ENCODE results near the gene LAMC1. TPM values are rescaled to one million over a fixed set of nuclear protein-coding genes. Genes with fewer than 3 reads are reported as not detected.
"Not testable (repeated sequence)": the region's sequence is repeated elsewhere in the genome, so short reads cannot be mapped to it uniquely, and the experiment has no call there.

Gene LAMC1
- total RNA-seq, 2 experiments from 2014 or later = not detected

DNA sequence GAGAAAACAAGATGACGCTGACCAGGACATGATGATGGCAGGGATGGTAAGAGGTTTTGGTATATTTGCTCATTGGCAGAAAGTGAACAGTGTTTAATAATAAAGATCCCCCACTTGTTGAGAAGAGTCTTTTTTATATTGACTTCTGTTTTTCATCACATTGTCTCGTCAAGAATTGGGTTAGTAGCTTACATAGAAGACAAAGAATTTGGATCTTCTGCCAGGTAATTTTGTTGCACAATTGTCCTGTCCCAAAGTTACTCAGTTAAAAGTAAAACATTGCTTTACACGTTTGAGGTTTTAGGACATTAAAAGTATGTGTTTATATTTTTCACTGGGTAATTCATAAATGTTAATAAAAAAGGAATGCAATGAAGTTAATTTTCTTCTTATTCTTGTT, 114.6 kb downstream of the LAMC1 start:
- ChIA-PET POLR2A (no interaction called here), CTCF (no interaction called here)
- H3K9me3 Mint-ChIP-seq (ENCODE audit: insufficient read depth) = no peaks in the 10 kb centered on the region
- ATAC-seq = no peak
- H3K27ac Mint-ChIP-seq = no peak overlapping the region
- peaks cover 7% of the 10 kb centered on the region for H3K27me3 Mint-ChIP-seq (ENCODE audit: low read depth)
- DNase-seq = no peak
- no peak overlapping the region for H3K4me3 Mint-ChIP-seq
- no peaks in the 10 kb centered on the region for H3K36me3 Mint-ChIP-seq (ENCODE audit: low read depth)
- H3K4me1 Mint-ChIP-seq (ENCODE audit: low read depth) = no peaks in the 10 kb centered on the region

- no peaks in the 10 kb centered on the region for H3K4me1 Mint-ChIP-seq (ENCODE audit: low read depth)
- no peaks in the 10 kb centered on the region for H3K9me3 Mint-ChIP-seq (ENCODE audit: insufficient read depth)
- H3K4me3 Mint-ChIP-seq = no peak overlapping the region
- H3K27me3 Mint-ChIP-seq (ENCODE audit: low read depth) = peaks cover 6% of the 10 kb centered on the region
- no peak overlapping the region for H3K27ac Mint-ChIP-seq
- no peaks in the 10 kb centered on the region for H3K36me3 Mint-ChIP-seq (ENCODE audit: low read depth)
- ATAC-seq (no peak), DNase-seq (no peak)
- ChIA-PET CTCF (no interaction called here), POLR2A (no interaction called here)
Observed at GRCh38 chr1:183138301-183138700, 115.1 kb downstream of the LAMC1 start.

DNA sequence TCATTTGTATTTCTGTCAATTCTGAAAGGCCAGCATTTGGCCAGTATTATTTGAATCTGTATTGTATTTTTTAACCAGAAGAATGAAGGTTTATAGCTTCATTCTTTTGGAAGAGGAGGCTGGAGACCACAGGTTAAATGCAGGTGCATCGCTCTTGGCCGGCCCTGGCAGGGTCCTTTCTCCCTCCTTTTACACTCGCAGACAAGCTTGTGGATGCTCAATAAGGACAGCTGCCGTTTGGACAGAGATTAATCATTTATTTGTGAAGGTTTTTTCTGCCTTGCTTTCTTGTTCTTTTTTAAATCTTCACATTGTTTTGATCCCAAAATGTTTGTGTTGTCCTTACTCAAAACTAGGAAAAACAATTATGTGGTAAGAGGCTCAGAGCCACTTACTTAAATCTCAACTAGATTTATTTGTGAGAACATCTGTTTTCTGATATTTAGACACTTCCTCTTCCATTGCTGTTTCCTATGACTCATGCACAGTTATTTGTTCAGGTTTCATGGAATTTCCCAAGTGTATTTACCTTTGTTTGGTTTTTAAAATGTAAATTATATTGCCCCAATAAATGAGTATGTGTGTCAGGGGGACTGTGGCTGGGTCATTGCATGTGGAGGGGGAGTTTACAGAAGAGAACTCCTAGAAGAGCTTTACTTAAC, 116.2 kb downstream of the LAMC1 start:
- H3K27me3 Mint-ChIP-seq (ENCODE audit: low read depth) = peaks cover 7% of the 10 kb centered on the region
- DNase-seq (no peak), ATAC-seq (no peak)
- ChIA-PET CTCF (no interaction called here), POLR2A (no interaction called here)
- H3K9me3 Mint-ChIP-seq (ENCODE audit: insufficient read depth) = no peaks in the 10 kb centered on the region
- H3K4me1 Mint-ChIP-seq (ENCODE audit: low read depth) = peaks cover 4% of the 10 kb centered on the region
- H3K27ac Mint-ChIP-seq = no peak overlapping the region
- H3K36me3 Mint-ChIP-seq (ENCODE audit: low read depth) = no peaks in the 10 kb centered on the region
- no peak overlapping the region for H3K4me3 Mint-ChIP-seq

GRCh38 chr1:183140633-183141032, 117.4 kb downstream of the LAMC1 start:
- no peak for DNase-seq
- no peaks in the 10 kb centered on the region for H3K36me3 Mint-ChIP-seq (ENCODE audit: low read depth)
- H3K4me3 Mint-ChIP-seq = no peak overlapping the region
- no peaks in the 10 kb centered on the region for H3K9me3 Mint-ChIP-seq (ENCODE audit: insufficient read depth)
- peaks cover 7% of the 10 kb centered on the region for H3K27me3 Mint-ChIP-seq (ENCODE audit: low read depth)
- no peak overlapping the region for H3K27ac Mint-ChIP-seq
- no peak for ATAC-seq
- ChIA-PET POLR2A (no interaction called here), CTCF (no interaction called here)
- H3K4me1 Mint-ChIP-seq (ENCODE audit: low read depth) = peaks cover 9% of the 10 kb centered on the region

DNA sequence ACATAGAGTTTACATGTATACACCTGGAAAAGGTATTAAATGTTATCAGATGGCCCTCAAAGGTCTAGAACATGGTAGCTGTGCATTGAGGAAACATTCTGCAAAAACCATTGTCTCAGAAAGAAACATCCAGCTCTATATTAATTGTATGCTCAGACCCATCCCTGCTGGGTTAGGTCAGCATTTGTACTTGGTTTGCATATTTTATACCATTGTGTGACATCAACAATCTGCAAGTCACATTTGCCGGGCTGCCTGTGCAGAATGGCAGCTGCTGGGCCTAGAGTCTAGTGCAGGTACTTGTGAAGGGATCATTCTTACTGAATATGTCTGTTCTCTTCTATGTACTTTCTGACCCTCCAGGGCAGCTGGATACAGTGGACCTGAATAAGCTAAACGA, 119.0 kb downstream of the LAMC1 start:
- Mint-ChIP-seq H3K4me1 (ENCODE audit: low read depth) (peaks cover 9% of the 10 kb centered on the region), H3K9me3 (ENCODE audit: insufficient read depth) (no peaks in the 10 kb centered on the region), H3K36me3 (ENCODE audit: low read depth) (no peaks in the 10 kb centered on the region), H3K4me3 (no peak overlapping the region), H3K27ac (no peak overlapping the region), H3K27me3 (ENCODE audit: low read depth) (peaks cover 7% of the 10 kb centered on the region)
- DNase-seq (no peak), ATAC-seq (no peak)
- CTCF ChIA-PET = no interaction called here
- POLR2A ChIA-PET = no interaction called here

DNA sequence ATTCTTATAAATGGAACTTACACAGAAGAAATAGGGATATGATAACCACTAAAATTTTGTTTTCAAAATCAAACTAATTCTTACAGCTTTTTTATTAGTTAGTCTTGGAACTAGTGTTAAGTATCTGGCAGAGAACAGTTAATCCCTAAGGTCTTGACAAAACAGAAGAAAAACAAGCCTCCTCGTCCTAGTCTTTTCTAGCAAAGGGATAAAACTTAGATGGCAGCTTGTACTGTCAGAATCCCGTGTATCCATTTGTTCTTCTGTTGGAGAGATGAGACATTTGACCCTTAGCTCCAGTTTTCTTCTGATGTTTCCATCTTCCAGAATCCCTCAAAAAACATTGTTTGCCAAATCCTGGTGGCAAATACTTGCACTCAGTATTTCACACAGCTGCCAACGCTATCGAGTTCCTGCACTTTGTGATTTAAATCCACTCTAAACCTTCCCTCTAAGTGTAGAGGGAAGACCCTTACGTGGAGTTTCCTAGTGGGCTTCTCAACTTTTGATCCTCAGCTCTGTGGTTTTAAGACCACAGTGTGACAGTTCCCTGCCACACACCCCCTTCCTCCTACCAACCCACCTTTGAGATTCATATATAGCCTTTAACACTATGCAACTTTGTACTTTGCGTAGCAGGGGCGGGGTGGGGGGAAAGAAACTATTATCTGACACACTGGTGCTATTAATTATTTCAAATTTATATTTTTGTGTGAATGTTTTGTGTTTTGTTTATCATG, 120.5 kb downstream of the LAMC1 start:
- peaks cover 9% of the 10 kb centered on the region for H3K4me1 Mint-ChIP-seq (ENCODE audit: low read depth)
- DNase-seq = no peak
- no peak for ATAC-seq
- no peak overlapping the region for H3K27ac Mint-ChIP-seq
- no peak overlapping the region for H3K4me3 Mint-ChIP-seq
- POLR2A ChIA-PET = no interaction called here
- H3K27me3 Mint-ChIP-seq (ENCODE audit: low read depth) = peaks cover 6% of the 10 kb centered on the region
- CTCF ChIA-PET = no interaction called here
- H3K9me3 Mint-ChIP-seq (ENCODE audit: insufficient read depth) = no peaks in the 10 kb centered on the region
- H3K36me3 Mint-ChIP-seq (ENCODE audit: low read depth) = no peaks in the 10 kb centered on the region

GRCh38 chr1:183144752-183145151, 121.5 kb downstream of the LAMC1 start:
- POLR2A ChIA-PET = interaction anchor here (0.6 kb wide), 1 partner anchor 17 kb away, joined by 3 read pairs; no protein-coding TSS in a partner anchor
- H3K4me3 Mint-ChIP-seq = no peak overlapping the region
- peaks cover 9% of the 10 kb centered on the region for H3K4me1 Mint-ChIP-seq (ENCODE audit: low read depth)
- no peak overlapping the region for H3K27ac Mint-ChIP-seq
- H3K27me3 Mint-ChIP-seq (ENCODE audit: low read depth) = peaks cover 6% of the 10 kb centered on the region
- DNase-seq (no peak), ATAC-seq (no peak)
- CTCF ChIA-PET = interaction anchor here (1.0 kb wide), 1 partner anchor 10 kb away, joined by 3 read pairs; no protein-coding TSS in a partner anchor
- no peaks in the 10 kb centered on the region for H3K9me3 Mint-ChIP-seq (ENCODE audit: insufficient read depth)
- no peaks in the 10 kb centered on the region for H3K36me3 Mint-ChIP-seq (ENCODE audit: low read depth)

GRCh38 chr1:183147735-183148134, 124.5 kb downstream of the LAMC1 start:
- H3K4me1 Mint-ChIP-seq (ENCODE audit: low read depth) = peaks cover 9% of the 10 kb centered on the region
- H3K27me3 Mint-ChIP-seq (ENCODE audit: low read depth) = peaks cover 7% of the 10 kb centered on the region
- H3K27ac Mint-ChIP-seq = no peak overlapping the region
- ChIA-PET POLR2A (no interaction called here), CTCF (no interaction called here)
- H3K4me3 Mint-ChIP-seq = no peak overlapping the region
- ATAC-seq (no peak), DNase-seq (no peak)
- no peaks in the 10 kb centered on the region for H3K9me3 Mint-ChIP-seq (ENCODE audit: insufficient read depth)
- H3K36me3 Mint-ChIP-seq (ENCODE audit: low read depth) = no peaks in the 10 kb centered on the region

- no peak overlapping the region for H3K4me3 Mint-ChIP-seq
- no peak overlapping the region for H3K27ac Mint-ChIP-seq
- no peaks in the 10 kb centered on the region for H3K9me3 Mint-ChIP-seq (ENCODE audit: insufficient read depth)
- H3K27me3 Mint-ChIP-seq (ENCODE audit: low read depth) = peaks cover 5% of the 10 kb centered on the region
- H3K36me3 Mint-ChIP-seq (ENCODE audit: low read depth) = no peaks in the 10 kb centered on the region
- CTCF ChIA-PET = no interaction called here
- ATAC-seq (no peak), DNase-seq (no peak)
- POLR2A ChIA-PET = no interaction called here
- peaks cover 9% of the 10 kb centered on the region for H3K4me1 Mint-ChIP-seq (ENCODE audit: low read depth)
Observed at GRCh38 chr1:183148599-183148998, 125.4 kb downstream of the LAMC1 start.

DNA sequence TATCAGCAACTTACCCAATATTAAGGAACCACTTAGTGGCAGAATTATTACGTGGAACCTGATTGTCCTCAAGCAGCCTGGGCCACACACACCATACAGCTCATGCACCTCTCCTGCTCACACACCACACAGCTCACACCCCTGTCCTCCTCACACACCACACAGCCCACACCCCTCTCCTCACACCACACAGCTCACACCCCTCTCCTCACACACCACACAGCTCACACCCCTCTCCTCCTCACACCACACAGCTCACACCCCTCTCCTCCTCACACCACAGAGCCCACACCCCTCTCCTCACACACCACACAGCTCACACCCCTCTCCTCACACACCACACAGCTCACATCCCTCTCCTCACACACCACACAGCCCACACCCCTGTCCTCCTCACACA, 126.1 kb downstream of the LAMC1 start:
- H3K4me3 Mint-ChIP-seq = no peak overlapping the region
- no peak overlapping the region for H3K27ac Mint-ChIP-seq
- ChIA-PET POLR2A (no interaction called here), CTCF (no interaction called here)
- H3K4me1 Mint-ChIP-seq (ENCODE audit: low read depth) = peaks cover 7% of the 10 kb centered on the region
- DNase-seq (no peak), ATAC-seq (no peak)
- H3K36me3 Mint-ChIP-seq (ENCODE audit: low read depth) = no peaks in the 10 kb centered on the region
- H3K27me3 Mint-ChIP-seq (ENCODE audit: low read depth) = peaks cover 8% of the 10 kb centered on the region
- H3K9me3 Mint-ChIP-seq (ENCODE audit: insufficient read depth) = no peaks in the 10 kb centered on the region

- H3K4me1 Mint-ChIP-seq (ENCODE audit: low read depth); H3K9me3 Mint-ChIP-seq (ENCODE audit: insufficient read depth); CTCF ChIA-PET; DNase-seq; H3K4me3 Mint-ChIP-seq; ATAC-seq; H3K27ac Mint-ChIP-seq; POLR2A ChIA-PET; H3K36me3 Mint-ChIP-seq (ENCODE audit: low read depth): not testable (repeated sequence)
- peaks cover 10% of the 10 kb centered on the region for H3K27me3 Mint-ChIP-seq (ENCODE audit: low read depth)
Observed at GRCh38 chr1:183150032-183150431, 126.8 kb downstream of the LAMC1 start.

- H3K9me3 Mint-ChIP-seq (ENCODE audit: insufficient read depth) = no peaks in the 10 kb centered on the region
- H3K4me1 Mint-ChIP-seq (ENCODE audit: low read depth) = no peaks in the 10 kb centered on the region
- POLR2A ChIA-PET = no interaction called here
- ATAC-seq (no peak), DNase-seq (no peak)
- CTCF ChIA-PET = no interaction called here
- no peak overlapping the region for H3K27ac Mint-ChIP-seq
- H3K27me3 Mint-ChIP-seq (ENCODE audit: low read depth) = peaks cover 10% of the 10 kb centered on the region
- H3K4me3 Mint-ChIP-seq = no peak overlapping the region
- no peaks in the 10 kb centered on the region for H3K36me3 Mint-ChIP-seq (ENCODE audit: low read depth)
Observed at GRCh38 chr1:183150445-183150844, 127.2 kb downstream of the LAMC1 start.

- no peaks in the 10 kb centered on the region for H3K4me1 Mint-ChIP-seq (ENCODE audit: low read depth)
Observed at GRCh38 chr1:183152180-183152579, 129.0 kb downstream of the LAMC1 start.

More at GRCh38 chr1:183152180-183152579, 129.0 kb downstream of the LAMC1 start:
- Mint-ChIP-seq H3K27me3 (ENCODE audit: low read depth) (peaks cover 15% of the 10 kb centered on the region), H3K36me3 (ENCODE audit: low read depth) (no peaks in the 10 kb centered on the region), H3K27ac (no peak overlapping the region), H3K4me3 (no peak overlapping the region), H3K9me3 (ENCODE audit: insufficient read depth) (no peaks in the 10 kb centered on the region)
- ChIA-PET POLR2A (no interaction called here), CTCF (no interaction called here)
- ATAC-seq (no peak), DNase-seq (no peak)

Data from activated CD8-positive, alpha-beta T cell treated with anti-CD3 and anti-CD28 coated beads, Interleukin-2, amount 10 ng/mL, durations not matched to agents 7 days and 5 days (primary cell).